Panc1 (cell line): ENCODE data around the gene ATP8B1.

ENCODE experiments used
- CTCF ChIP-seq: fragments of 450-650 bp; IDR thresholded peaks from 2 replicates; pipeline ENCODE4 v1.5.1; 2017; ENCODE audit warnings: mild to moderate bottlenecking
- POLR2AphosphoS5 ChIP-seq: IDR thresholded peaks from 2 replicates; pipeline ENCODE4 v1.6.1; 2012; ENCODE audit warnings: mild to moderate bottlenecking, low read depth, low read length, moderate library complexity

- TF ChIP-seq POLR2AphosphoS5, result no peak
- no peak for TF ChIP-seq CTCF
Measured at GRCh38 chr18:57621246-57621604, 181.9 kb downstream of the ATP8B1 start.
